ENCODE results near the gene GOLGA6L7.

GOLGA6L7 gene

DNA sequence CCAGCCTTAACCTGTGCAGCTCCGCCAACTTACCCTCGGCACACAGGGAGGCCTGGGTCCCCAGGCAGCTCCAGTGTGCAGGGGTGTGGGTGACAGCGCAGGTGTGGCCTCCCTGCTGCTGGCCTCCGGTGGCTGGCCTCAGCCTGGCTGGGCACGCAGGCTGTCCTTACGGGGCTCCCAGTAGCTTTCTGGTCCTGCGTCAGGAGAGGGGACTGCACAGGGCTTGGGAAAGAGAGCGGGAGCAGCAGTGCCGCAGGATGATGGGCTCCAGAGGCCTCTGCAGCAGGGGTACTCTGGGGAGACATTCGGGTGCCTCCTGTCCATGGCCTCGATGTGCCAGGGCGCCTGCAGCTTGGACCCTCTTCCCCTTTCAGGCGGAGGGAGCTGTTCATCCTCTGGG, 46.7 kb upstream of the GOLGA6L7 start:
- 0 out of 2 replicates have a peak, but pooled peaks cover 7% of the 10 kb centered on the region for H3F3A ChIP-seq (ENCODE audit: insufficient read depth, low read length)
- no peak overlapping the region for H3K4me3 ChIP-seq (ENCODE audit: low read length)
- no peak overlapping the region for H2AFZ ChIP-seq (ENCODE audit: low read length)
- H3K79me2 ChIP-seq (ENCODE audit: low read length): peaks cover 39% of the 10 kb centered on the region
- H3K9me3 ChIP-seq (replicated peaks; ENCODE audit: insufficient read depth, low read length): no peaks in the 10 kb centered on the region
- H3K27me3 ChIP-seq (replicated peaks; ENCODE audit: insufficient read depth, low read length): no peaks in the 10 kb centered on the region
- no peaks in the 10 kb centered on the region for H4K20me1 ChIP-seq (ENCODE audit: insufficient read depth, low read length)
- TF ChIP-seq EZH2phosphoT487 (IDR thresholded peaks at IDR 0.05; ENCODE audit: low read length) (no peak), EZH2 (optimal IDR thresholded peaks at IDR 0.05; ENCODE audit: low read depth, low read length) (no peak)
- TF ChIP-seq, protein P1, sequence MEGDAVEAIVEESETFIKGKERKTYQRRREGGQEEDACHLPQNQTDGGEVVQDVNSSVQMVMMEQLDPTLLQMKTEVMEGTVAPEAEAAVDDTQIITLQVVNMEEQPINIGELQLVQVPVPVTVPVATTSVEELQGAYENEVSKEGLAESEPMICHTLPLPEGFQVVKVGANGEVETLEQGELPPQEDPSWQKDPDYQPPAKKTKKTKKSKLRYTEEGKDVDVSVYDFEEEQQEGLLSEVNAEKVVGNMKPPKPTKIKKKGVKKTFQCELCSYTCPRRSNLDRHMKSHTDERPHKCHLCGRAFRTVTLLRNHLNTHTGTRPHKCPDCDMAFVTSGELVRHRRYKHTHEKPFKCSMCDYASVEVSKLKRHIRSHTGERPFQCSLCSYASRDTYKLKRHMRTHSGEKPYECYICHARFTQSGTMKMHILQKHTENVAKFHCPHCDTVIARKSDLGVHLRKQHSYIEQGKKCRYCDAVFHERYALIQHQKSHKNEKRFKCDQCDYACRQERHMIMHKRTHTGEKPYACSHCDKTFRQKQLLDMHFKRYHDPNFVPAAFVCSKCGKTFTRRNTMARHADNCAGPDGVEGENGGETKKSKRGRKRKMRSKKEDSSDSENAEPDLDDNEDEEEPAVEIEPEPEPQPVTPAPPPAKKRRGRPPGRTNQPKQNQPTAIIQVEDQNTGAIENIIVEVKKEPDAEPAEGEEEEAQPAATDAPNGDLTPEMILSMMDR (IDR thresholded peaks at IDR 0.05; ENCODE audit: low read length): no peak
- no peak overlapping the region for H3K27ac ChIP-seq (ENCODE audit: low read length)
- 0 out of 2 replicates have a peak, but pooled peaks cover 11% of the 10 kb centered on the region for H3K4me1 ChIP-seq (ENCODE audit: low read length)
- H3K36me3 ChIP-seq (replicated peaks; ENCODE audit: insufficient read depth, low read length): no peaks in the 10 kb centered on the region
- H3K9me2 ChIP-seq (replicated peaks; ENCODE audit: insufficient read depth, low read length): no peaks in the 10 kb centered on the region
- no peak overlapping the region for H3K4me2 ChIP-seq (ENCODE audit: low read depth, low read length)
- no peak overlapping the region for H3K9ac ChIP-seq (ENCODE audit: low read length)
- no peak for DNase-seq

DNA sequence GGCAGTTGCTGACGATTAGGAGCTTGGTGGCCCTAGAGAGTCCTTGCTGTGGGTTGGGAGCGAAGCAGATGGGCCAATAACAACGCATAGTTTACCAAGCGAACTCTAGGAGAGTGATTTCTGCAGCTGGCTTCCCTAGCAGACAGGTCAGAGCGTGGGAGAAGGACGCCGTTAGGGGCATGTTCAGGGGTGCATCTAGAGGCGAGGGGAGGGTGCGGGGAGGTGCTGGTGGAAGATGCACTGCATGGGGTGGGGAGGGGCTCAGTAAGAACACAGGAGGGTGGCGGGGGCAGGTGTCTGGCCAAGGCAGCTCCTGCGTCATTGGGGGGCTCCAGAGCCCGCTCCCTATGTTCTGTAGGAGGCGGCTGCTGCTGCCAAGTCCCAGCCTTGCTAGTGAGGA, 46.2 kb upstream of the GOLGA6L7 start:
- Histone ChIP-seq H3K9me3 (replicated peaks; ENCODE audit: insufficient read depth, low read length) (no peaks in the 10 kb centered on the region), H3F3A (ENCODE audit: insufficient read depth, low read length) (0 out of 2 replicates have a peak, but pooled peaks cover 7% of the 10 kb centered on the region), H3K79me2 (ENCODE audit: low read length) (peaks cover 39% of the 10 kb centered on the region), H3K4me2 (ENCODE audit: low read depth, low read length) (no peak overlapping the region), H4K20me1 (ENCODE audit: insufficient read depth, low read length) (no peaks in the 10 kb centered on the region), H3K9ac (ENCODE audit: low read length) (no peak overlapping the region), H3K27me3 (replicated peaks; ENCODE audit: insufficient read depth, low read length) (no peaks in the 10 kb centered on the region), H3K4me1 (ENCODE audit: low read length) (0 out of 2 replicates have a peak, but pooled peaks cover 11% of the 10 kb centered on the region), H3K27ac (ENCODE audit: low read length) (no peak overlapping the region), H3K36me3 (replicated peaks; ENCODE audit: insufficient read depth, low read length) (no peaks in the 10 kb centered on the region), H2AFZ (ENCODE audit: low read length) (no peak overlapping the region), H3K4me3 (ENCODE audit: low read length) (no peak overlapping the region), H3K9me2 (replicated peaks; ENCODE audit: insufficient read depth, low read length) (no peaks in the 10 kb centered on the region)
- no peak for DNase-seq
- TF ChIP-seq EZH2 (optimal IDR thresholded peaks at IDR 0.05; ENCODE audit: low read depth, low read length) (no peak), EZH2phosphoT487 (IDR thresholded peaks at IDR 0.05; ENCODE audit: low read length) (no peak)
- TF ChIP-seq, protein P1 (IDR thresholded peaks at IDR 0.05; ENCODE audit: low read length): no peak

DNA sequence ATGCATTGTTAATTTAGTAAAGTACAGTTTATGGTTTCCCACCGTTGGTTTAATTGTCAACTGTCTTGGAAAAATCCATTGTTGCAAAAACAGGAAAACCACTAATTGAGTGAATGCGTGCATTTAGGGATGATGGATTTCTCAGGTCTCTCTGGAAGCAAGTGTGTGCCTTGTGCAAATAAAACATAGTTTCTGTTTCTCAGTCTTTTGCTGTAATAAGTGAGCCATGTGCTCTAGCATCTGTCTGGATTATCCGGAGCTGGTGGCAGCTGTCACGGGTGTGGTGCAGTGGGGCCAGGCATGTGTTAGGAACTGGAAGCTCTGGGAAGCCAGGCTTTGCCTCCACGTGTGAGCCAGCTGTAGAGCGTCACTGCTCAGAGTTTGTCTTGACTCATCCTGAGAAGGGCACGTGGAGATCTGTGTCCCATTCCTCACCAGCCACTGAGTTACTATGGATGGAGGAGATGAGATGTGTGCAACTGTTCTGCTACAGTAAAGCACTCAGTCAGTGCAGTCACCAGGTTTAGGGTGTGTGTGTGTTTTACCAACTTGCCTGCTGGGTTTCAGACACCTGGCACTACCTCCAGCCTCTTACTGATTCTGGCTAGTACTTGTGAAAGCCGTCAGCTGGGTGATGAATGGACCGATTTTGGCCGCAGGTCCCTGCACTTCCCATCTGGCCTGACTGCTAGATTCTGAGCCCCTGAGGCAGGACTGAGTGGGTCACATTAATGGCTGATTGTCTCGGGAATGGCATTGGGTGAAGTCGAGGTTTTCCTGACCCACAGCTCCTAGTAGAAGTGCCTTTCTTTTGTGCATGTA, 44.6 kb upstream of the GOLGA6L7 start:
- TF ChIP-seq, protein P1 (IDR thresholded peaks at IDR 0.05; ENCODE audit: low read length): no peak
- TF ChIP-seq EZH2phosphoT487 (IDR thresholded peaks at IDR 0.05; ENCODE audit: low read length) (no peak), EZH2 (optimal IDR thresholded peaks at IDR 0.05; ENCODE audit: low read depth, low read length) (no peak)
- Histone ChIP-seq H3K4me2 (ENCODE audit: low read depth, low read length) (peak overlapping the region; percentile 60), H3K36me3 (replicated peaks; ENCODE audit: insufficient read depth, low read length) (no peaks in the 10 kb centered on the region), H3K79me2 (ENCODE audit: low read length) (peaks cover 49% of the 10 kb centered on the region), H3F3A (ENCODE audit: insufficient read depth, low read length) (0 out of 2 replicates have a peak, but pooled peaks cover 7% of the 10 kb centered on the region), H4K20me1 (ENCODE audit: insufficient read depth, low read length) (no peaks in the 10 kb centered on the region), H3K9me2 (replicated peaks; ENCODE audit: insufficient read depth, low read length) (no peaks in the 10 kb centered on the region), H3K27me3 (replicated peaks; ENCODE audit: insufficient read depth, low read length) (no peaks in the 10 kb centered on the region), H2AFZ (ENCODE audit: low read length) (0 out of 2 replicates have a peak overlapping the region, but pooled peaks have one; percentile 26), H3K4me1 (ENCODE audit: low read length) (0 out of 2 replicates have a peak, but pooled peaks cover 11% of the 10 kb centered on the region), H3K9ac (ENCODE audit: low read length) (peak overlapping the region; percentile 22; the same call in 1 of the 2 replicates), H3K4me3 (ENCODE audit: low read length) (peak overlapping the region; percentile 33; the same call in 1 of the 2 replicates), H3K27ac (ENCODE audit: low read length) (peak overlapping the region; percentile 65; the same call in 1 of the 2 replicates), H3K9me3 (replicated peaks; ENCODE audit: insufficient read depth, low read length) (no peaks in the 10 kb centered on the region)
- DNase-seq: peak; percentile 77

All from MM.1S (cell line).